Measurements from ENCODE around the gene GNG14. TPM values are rescaled to one million over a fixed set of nuclear protein-coding genes. Genes with fewer than 3 reads are reported as not detected.

Gene GNG14
- total RNA-seq, 4 donors from 2014 or later = not detected

DNA sequence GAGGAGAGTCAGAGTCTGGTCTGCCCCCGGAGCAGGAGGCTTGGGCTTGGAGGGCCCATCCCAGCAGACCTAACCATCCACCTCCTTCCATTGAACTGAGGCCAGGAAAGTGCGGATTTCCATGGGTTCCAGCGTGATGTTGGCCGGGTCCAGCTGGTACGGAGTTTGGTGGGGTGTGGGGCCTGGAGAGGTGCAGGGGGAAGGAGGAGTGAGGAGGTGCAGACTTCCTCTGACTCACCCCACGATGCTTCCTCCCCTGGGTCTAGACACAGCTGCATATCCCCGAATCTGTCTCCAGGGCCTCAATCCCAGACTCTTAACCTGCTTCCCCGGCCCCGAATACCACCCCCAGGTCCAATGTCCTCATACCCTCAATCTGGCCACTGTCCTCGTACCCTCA lies 41.2 kb upstream of the GNG14 start:
- no peak overlapping the region for H3K4me3 ChIP-seq (ENCODE audit: low read depth, poor library complexity, severe bottlenecking)
- intact Hi-C loops (cut with DNase I; ENCODE audit: low total_unique reads) = no loop called here
- WGBS, 2 donors = 79 to 89% methylated on average over 10 of the region's 10 CpGs
- TF ChIP-seq POLR2A (IDR thresholded peaks at IDR 0.05) = no peak
- TF ChIP-seq, protein P1, sequence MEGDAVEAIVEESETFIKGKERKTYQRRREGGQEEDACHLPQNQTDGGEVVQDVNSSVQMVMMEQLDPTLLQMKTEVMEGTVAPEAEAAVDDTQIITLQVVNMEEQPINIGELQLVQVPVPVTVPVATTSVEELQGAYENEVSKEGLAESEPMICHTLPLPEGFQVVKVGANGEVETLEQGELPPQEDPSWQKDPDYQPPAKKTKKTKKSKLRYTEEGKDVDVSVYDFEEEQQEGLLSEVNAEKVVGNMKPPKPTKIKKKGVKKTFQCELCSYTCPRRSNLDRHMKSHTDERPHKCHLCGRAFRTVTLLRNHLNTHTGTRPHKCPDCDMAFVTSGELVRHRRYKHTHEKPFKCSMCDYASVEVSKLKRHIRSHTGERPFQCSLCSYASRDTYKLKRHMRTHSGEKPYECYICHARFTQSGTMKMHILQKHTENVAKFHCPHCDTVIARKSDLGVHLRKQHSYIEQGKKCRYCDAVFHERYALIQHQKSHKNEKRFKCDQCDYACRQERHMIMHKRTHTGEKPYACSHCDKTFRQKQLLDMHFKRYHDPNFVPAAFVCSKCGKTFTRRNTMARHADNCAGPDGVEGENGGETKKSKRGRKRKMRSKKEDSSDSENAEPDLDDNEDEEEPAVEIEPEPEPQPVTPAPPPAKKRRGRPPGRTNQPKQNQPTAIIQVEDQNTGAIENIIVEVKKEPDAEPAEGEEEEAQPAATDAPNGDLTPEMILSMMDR (IDR thresholded peaks at IDR 0.05) = no peak
- no peak for DNase-seq (ENCODE audit: low spot score in 2 of 2)

DNA sequence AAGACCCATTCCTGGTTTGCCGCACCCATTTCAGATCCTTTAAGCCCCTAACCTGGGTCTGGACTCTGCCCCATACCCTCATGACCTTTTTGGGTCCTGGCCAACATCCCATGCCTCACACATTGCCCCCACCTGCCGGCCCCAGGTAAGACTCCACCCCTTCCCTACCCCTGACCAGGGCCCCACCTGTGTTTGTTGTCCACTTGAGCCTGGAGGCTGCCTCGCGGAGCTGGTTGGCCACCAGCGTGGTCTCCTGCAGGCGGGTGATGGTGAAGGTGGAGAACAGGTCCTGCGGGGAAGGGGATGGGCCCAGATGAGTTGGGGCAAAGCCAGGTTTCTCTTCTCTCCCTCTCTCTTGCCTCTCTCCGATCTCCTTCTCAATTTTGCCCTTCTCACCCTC lies 40.8 kb upstream of the GNG14 start:
- WGBS, 2 donors = 70 to 81% methylated on average over 8 of the region's 8 CpGs
- intact Hi-C loops (cut with DNase I; ENCODE audit: low total_unique reads) = no loop called here
- H3K4me3 ChIP-seq (ENCODE audit: low read depth, poor library complexity, severe bottlenecking) = no peak overlapping the region
- DNase-seq (ENCODE audit: low spot score in 2 of 2) = no peak
- no peak for TF ChIP-seq POLR2A (IDR thresholded peaks at IDR 0.05)
- TF ChIP-seq, protein P1 (IDR thresholded peaks at IDR 0.05) = no peak

DNA sequence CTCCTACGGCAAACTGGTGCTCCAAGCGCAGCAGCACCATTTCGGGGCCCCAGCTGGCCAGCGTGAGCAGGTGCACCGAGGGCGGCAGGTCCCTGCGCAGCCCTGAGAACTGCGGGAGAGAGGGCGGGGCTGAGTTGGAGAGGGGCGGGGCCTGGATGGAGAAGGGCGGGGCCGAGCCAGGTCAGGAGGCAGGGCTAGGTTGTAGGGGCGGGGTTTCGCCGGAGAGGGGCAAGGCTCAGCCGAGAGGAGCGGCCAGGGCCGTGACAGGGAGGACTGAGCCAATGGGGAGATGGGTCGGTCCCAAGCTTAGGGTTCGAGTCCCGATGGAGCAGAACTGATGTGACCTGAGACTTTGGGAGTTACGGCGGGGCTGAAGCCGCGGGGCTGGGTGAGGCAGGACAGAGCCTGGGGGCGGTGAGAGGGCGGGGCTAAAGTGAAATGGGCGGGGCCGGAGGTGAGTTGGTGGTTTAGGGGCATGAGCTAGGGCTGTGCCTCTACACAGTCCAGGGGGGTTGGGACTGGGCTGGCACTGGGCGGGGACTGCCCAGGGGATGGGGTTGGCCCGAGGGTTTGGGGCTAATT lies 40.2 kb upstream of the GNG14 start:
- DNase-seq (ENCODE audit: low spot score in 2 of 2) = peak in 1 of 2 donors; percentile 19
- no peak overlapping the region for H3K4me3 ChIP-seq (ENCODE audit: low read depth, poor library complexity, severe bottlenecking)
- 11 to 32% methylated on average over 31 of the region's 31 CpGs for WGBS, 2 donors
- intact Hi-C loops (cut with DNase I; ENCODE audit: low total_unique reads) = no loop called here
- no peak for TF ChIP-seq POLR2A (IDR thresholded peaks at IDR 0.05)
- TF ChIP-seq, protein P1 (IDR thresholded peaks at IDR 0.05) = no peak

DNA sequence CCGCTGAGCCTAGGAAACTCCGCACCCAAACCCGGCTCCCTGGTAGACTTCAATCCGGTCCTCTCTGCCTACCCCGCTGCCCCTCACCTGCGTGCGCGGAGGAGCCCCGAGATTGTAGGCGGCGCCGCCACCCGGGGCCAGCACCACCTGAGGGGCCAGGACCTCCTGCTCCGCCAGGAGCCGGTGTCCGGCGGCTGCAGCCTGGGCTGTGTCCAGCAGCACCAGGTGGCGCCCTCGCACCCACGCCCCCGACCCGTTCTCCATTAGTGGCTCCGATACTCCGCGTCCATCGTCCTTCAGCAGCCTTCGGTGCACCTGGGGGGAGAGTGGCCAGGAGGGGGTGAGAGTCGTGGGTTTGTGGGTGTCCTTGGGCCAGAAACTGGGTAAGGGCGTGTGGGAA lies 39.7 kb upstream of the GNG14 start:
- intact Hi-C loops (cut with DNase I; ENCODE audit: low total_unique reads) = no loop called here

DNA sequence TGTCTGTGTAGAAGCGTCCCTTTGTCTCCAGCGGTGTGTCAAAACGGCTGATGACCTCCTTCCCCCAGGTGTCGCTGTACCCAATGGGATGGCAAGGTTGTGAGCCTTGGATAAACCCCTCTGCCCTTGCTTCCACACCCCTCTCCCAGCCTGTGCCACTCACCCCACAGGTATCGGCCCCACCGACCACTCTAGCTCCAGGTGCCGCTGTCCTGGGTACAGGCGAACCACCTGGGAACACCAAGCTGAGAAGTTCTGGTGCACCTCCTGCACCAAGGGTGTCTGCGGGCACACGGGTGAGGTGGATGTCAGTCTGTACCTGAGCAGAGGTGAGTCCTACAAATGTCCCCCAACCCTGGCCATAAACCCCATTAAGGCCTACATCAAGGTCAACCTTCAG lies 37.9 kb upstream of the GNG14 start:
- intact Hi-C loops (cut with DNase I; ENCODE audit: low total_unique reads) = no loop called here
- no peak overlapping the region for H3K4me3 ChIP-seq (ENCODE audit: low read depth, poor library complexity, severe bottlenecking)
- no peak for TF ChIP-seq POLR2A (IDR thresholded peaks at IDR 0.05)
- TF ChIP-seq, protein P1 (IDR thresholded peaks at IDR 0.05) = no peak
- 92 to 93% methylated on average over 10 of the region's 10 CpGs for WGBS, 2 donors
- no peak for DNase-seq (ENCODE audit: low spot score in 2 of 2)

More for the DNA sequence above, 39.7 kb upstream of the GNG14 start:
- no peak overlapping the region for H3K4me3 ChIP-seq (ENCODE audit: low read depth, poor library complexity, severe bottlenecking)
- 25 to 41% methylated on average over 27 to 29 of the region's 29 CpGs for WGBS, 2 donors
- TF ChIP-seq, protein P1 (IDR thresholded peaks at IDR 0.05) = no peak
- no peak for TF ChIP-seq POLR2A (IDR thresholded peaks at IDR 0.05)
- DNase-seq (ENCODE audit: low spot score in 2 of 2) = no peak

DNA sequence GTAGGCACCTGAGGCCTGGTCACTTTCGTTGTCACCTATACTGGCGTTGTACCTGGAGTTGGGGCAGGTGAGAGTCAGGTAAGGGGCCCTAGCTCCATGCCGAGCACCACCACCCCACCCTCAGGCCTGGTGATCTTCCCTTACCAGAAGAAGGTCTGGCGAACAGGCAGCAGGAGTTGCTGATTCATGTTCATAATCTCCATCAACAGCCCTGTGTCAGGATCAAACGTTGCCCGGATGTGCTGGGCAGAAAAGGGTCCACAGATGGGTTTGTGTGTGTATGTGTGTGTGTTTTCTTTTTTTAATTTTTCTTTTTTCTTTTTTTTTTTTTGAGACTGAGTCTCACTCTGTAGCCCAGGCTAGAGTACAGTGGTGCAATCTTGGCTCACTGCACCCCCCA lies 35.6 kb upstream of the GNG14 start:
- DNase-seq (ENCODE audit: low spot score in 2 of 2) = no peak
- H3K4me3 ChIP-seq (ENCODE audit: low read depth, poor library complexity, severe bottlenecking) = no peak overlapping the region
- intact Hi-C loops (cut with DNase I; ENCODE audit: low total_unique reads) = no loop called here
- no peak for TF ChIP-seq POLR2A (IDR thresholded peaks at IDR 0.05)
- TF ChIP-seq, protein P1 (IDR thresholded peaks at IDR 0.05) = no peak
- WGBS, 2 donors = 90 to 95% methylated on average over 6 of the region's 6 CpGs

Measured in lower leg skin (tissue), 4 donors.